Bronchial epithelial cell (primary cell): ENCODE data around the gene PPM1K. TPM values are rescaled to one million over a fixed set of nuclear protein-coding genes. Genes with fewer than 3 reads are reported as not detected.

Experiments
- DNase-seq: peaks from one replicate; pipeline ENCODE4 v3.0.0-alpha.2; 2010; ENCODE audit warnings: low read depth
- FAIRE-seq: peaks from 2 replicates; lab custom pipeline; 2011; peaks lifted over from hg19 to GRCh38; lab: Jason Lieb, UNC
- H3K27me3 ChIP-seq: 2 replicates; pipeline ENCODE4 v1.5.1; 2011; ENCODE audit warnings: low read length; ENCODE audit not compliant: control insufficient read depth, insufficient read depth
- H3K36me3 ChIP-seq: 2 replicates; pipeline ENCODE4 v1.5.1; 2011; ENCODE audit warnings: low read length; ENCODE audit not compliant: control insufficient read depth, insufficient read depth
- H3K4me3 ChIP-seq: 2 replicates; pipeline ENCODE4 v1.5.1; 2011; ENCODE audit warnings: mild to moderate bottlenecking, low read depth, low read length, control low read depth
- total RNA-seq: library from RNA; depleted of rRNA; stranded (reverse); fragments of >200 nt; gene quantifications from 2 replicates; pipeline ENCODE4 v1.2.1, GENCODE V29; 2014
- TF ChIP-seq, protein P1 (sequence below): IDR thresholded peaks from 2 replicates; pipeline ENCODE4 v1.5.1; 2011; ENCODE audit warnings: mild to moderate bottlenecking, moderate library complexity, low read length, control low read depth, inconsistent platforms; ENCODE audit not compliant: insufficient read depth, severe bottlenecking

Gene PPM1K
- total RNA-seq, 1 donor from 2014 or later: 9.5 TPM

DNA sequence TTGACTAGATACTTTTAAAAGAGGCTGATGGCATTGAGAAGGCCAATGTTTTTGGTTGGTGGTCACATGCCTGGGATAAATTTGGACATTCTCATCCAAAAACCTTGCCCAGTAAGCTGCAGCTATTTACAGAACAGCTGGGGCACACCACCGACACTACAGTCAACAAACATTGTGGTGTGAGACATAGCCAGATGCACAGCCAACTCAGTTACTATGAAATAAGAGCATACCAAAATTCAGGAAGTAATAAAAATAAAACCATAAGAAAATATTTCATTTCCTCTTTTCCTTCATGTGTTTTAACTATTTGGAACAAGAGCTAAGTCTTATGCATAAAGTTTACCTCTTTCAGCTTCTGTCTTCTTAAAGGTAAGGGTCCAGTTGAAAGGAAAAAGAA is 8.8 kb downstream of the PPM1K start:
- no peak for FAIRE-seq
- DNase-seq: no peak
- TF ChIP-seq, protein P1, sequence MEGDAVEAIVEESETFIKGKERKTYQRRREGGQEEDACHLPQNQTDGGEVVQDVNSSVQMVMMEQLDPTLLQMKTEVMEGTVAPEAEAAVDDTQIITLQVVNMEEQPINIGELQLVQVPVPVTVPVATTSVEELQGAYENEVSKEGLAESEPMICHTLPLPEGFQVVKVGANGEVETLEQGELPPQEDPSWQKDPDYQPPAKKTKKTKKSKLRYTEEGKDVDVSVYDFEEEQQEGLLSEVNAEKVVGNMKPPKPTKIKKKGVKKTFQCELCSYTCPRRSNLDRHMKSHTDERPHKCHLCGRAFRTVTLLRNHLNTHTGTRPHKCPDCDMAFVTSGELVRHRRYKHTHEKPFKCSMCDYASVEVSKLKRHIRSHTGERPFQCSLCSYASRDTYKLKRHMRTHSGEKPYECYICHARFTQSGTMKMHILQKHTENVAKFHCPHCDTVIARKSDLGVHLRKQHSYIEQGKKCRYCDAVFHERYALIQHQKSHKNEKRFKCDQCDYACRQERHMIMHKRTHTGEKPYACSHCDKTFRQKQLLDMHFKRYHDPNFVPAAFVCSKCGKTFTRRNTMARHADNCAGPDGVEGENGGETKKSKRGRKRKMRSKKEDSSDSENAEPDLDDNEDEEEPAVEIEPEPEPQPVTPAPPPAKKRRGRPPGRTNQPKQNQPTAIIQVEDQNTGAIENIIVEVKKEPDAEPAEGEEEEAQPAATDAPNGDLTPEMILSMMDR: no peak
- H3K36me3 ChIP-seq: no peaks in the 10 kb centered on the region
- H3K4me3 ChIP-seq: no peak overlapping the region
- H3K27me3 ChIP-seq: no peaks in the 10 kb centered on the region

DNA sequence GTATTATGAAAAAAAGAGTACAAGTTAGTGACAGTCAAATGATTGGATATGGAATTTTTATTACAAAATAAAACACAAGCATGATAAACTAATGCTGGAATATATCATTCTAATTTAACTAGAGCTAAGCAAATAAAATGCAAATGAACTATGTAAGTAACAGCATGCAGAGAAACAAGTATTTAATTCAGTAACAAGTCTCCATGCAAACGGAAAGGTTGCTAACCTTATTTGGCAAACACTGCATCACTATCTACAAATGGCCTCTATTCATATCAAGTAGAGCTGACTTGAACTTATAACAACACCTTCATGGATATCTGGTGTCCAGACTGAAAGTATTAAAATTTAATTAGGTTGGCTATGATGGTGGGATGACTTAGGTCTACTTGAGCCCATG is 15.4 kb downstream of the PPM1K start:
- H3K27me3 ChIP-seq: no peaks in the 10 kb centered on the region
- TF ChIP-seq, protein P1: no peak
- no peaks in the 10 kb centered on the region for H3K36me3 ChIP-seq
- no peak overlapping the region for H3K4me3 ChIP-seq
- no peak for DNase-seq
- no peak for FAIRE-seq

DNA sequence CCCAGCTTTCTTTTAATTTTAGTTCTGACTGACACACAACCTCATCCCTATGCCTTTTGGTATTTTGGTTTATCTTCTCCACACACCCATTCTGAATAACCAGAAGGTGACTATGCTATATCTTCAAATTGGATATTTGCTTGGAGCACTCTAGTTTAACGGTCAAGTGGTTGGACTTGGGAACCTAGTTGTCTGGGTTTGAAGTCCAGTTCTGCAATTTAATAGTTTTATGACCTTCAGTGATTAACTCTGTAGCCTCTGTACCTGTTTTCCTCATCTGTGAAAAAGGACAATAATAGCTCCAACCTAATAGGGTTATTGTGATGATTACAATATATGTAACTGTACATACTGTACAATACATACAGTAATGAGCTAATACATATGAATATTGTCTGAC is 20.0 kb downstream of the PPM1K start:
- TF ChIP-seq, protein P1: no peak
- no peak overlapping the region for H3K4me3 ChIP-seq
- no peaks in the 10 kb centered on the region for H3K27me3 ChIP-seq
- FAIRE-seq (no peak), DNase-seq (no peak)
- no peaks in the 10 kb centered on the region for H3K36me3 ChIP-seq

DNA sequence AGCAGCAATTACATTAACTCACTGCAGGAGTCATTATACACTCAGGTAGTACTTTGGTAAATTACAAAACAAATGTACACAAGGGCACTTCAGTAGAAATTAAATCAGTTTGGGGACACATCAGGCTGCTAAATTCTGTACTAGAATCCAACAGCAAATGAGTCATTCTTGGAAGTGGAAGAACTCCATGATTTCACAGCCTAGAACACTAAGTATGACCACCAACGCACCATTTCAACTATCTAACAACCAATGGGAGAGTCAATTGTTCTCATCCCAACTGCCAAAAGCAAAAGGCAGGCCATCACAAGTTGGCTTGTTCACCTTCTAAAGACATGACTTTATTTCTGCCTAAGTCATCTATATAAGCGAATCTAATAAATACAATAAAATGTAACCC is 26.6 kb downstream of the PPM1K start:
- H3K4me3 ChIP-seq: no peak overlapping the region
- FAIRE-seq: no peak
- TF ChIP-seq, protein P1: no peak
- DNase-seq: no peak
- H3K27me3 ChIP-seq: no peaks in the 10 kb centered on the region
- H3K36me3 ChIP-seq: no peaks in the 10 kb centered on the region

DNA sequence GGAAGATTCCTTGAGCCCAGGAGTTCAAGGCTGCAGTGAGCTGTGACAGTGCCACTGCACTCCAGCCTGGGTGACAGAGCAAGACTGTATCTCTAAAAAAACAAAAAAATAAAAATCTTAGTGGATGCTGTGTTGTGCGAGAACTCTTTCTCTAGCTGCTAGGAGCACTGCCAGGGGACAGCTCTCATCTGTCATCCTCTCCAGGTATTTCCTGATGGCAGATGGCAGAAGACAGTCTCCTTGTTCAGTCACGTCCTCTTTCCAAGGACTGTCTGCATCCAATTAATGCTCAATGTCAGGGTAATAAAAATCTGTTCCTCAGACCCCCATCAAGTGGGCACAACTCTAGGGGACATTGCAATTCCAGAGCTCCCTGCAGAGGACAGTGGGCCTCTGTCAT is 29.2 kb downstream of the PPM1K start:
- Histone ChIP-seq H3K27me3 (no peaks in the 10 kb centered on the region), H3K4me3 (no peak overlapping the region), H3K36me3 (no peaks in the 10 kb centered on the region)
- TF ChIP-seq, protein P1: no peak
- DNase-seq (no peak), FAIRE-seq (no peak)

DNA sequence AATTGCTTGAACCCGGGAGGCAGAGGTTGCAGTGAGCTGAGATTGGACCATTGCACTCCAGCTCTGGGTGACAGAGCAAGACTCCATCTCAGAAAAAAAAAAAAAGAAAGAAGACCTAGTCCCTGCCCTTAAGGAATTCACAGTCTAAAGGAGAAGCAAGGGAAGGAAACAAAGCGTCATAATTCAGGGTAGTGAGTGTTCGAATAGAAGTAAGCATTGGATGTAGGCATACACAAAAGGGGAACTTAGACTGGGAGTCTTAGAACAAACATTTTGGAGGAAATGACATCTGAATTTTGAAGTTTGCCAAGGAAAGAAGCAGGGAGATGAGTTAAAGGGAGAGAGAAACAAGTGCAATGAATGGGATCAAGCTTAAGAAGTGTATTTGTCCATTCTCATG is 32.4 kb downstream of the PPM1K start:
- FAIRE-seq (no peak), DNase-seq (no peak)
- Histone ChIP-seq H3K36me3 (no peaks in the 10 kb centered on the region), H3K27me3 (no peaks in the 10 kb centered on the region), H3K4me3 (no peak overlapping the region)
- TF ChIP-seq, protein P1: no peak
